Measurements from ENCODE around the gene PARD3B. TPM values are rescaled to one million over a fixed set of nuclear protein-coding genes. Genes with fewer than 3 reads are reported as not detected.

PARD3B gene
- total RNA-seq, 2 experiments from 2014 or later, result 0.23 to 0.53 TPM

GRCh38 chr2:205284334-205284733 is 739.1 kb downstream of the PARD3B start:
- H3K4me3 Mint-ChIP-seq, result no peak overlapping the region
- H3K4me1 Mint-ChIP-seq, result no peaks in the 10 kb centered on the region
- no peak overlapping the region for H3K27ac Mint-ChIP-seq
- H3K9me3 Mint-ChIP-seq, result no peaks in the 10 kb centered on the region
- H3K27me3 Mint-ChIP-seq, result peaks cover 1% of the 10 kb centered on the region
- H3K36me3 Mint-ChIP-seq (ENCODE audit: low read depth), result peaks cover 2% of the 10 kb centered on the region
- no peak for DNase-seq
- ChIA-PET POLR2A (no interaction called here), CTCF (no interaction called here)

DNA sequence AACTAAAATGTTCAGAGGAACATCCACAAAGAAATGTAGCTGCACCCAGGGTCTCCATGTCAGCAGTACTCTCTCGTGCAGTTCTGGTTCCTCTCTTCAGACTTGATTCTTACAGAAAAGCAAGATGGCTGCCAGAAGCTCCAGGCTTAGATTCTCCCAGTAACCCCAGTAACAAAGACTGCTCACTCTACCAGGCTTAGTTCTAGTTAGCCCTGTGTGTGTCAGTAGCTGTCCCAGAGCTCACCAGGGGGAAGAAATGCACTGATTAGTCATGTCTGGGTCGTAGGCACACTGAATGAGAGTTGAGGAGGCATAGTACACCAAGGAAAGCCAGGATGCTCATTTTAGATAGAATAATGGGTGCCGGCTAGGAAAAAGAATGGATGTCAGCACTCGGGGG is 742.0 kb downstream of the PARD3B start:
- H3K4me3 Mint-ChIP-seq, result no peak overlapping the region
- no peak for DNase-seq
- H3K4me1 Mint-ChIP-seq, result no peaks in the 10 kb centered on the region
- H3K36me3 Mint-ChIP-seq (ENCODE audit: low read depth), result no peaks in the 10 kb centered on the region
- H3K27me3 Mint-ChIP-seq, result no peaks in the 10 kb centered on the region
- POLR2A ChIA-PET, result no interaction called here
- CTCF ChIA-PET, result no interaction called here
- H3K27ac Mint-ChIP-seq, result no peak overlapping the region
- no peaks in the 10 kb centered on the region for H3K9me3 Mint-ChIP-seq

- ChIA-PET CTCF (no interaction called here), POLR2A (no interaction called here)
- Mint-ChIP-seq H3K36me3 (ENCODE audit: low read depth) (no peaks in the 10 kb centered on the region), H3K4me3 (no peak overlapping the region), H3K27me3 (no peaks in the 10 kb centered on the region), H3K27ac (no peak overlapping the region), H3K4me1 (no peaks in the 10 kb centered on the region), H3K9me3 (no peaks in the 10 kb centered on the region)
- DNase-seq, result no peak
Measured at GRCh38 chr2:205288686-205289085, 743.4 kb downstream of the PARD3B start.

DNA sequence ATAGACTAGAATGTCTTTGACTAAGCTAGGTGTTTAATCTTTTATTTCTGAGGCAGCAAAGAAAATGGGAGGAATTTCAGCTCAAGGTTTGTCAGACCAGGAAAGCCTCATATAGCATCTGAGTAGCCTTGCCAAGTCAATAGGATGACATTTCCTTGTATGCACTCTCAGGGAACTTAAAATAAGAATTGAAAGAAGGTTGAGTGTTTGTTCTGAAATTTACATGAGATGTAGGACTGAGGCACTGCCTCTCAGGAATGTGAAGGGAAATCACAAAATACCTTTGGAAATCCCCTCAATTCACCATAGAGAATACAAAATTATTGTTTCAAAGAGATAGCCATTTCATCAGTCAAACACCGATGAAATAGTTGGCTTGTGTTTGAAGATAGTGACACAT is 745.0 kb downstream of the PARD3B start:
- CTCF ChIA-PET, result no interaction called here
- no peak overlapping the region for H3K4me3 Mint-ChIP-seq

DNA sequence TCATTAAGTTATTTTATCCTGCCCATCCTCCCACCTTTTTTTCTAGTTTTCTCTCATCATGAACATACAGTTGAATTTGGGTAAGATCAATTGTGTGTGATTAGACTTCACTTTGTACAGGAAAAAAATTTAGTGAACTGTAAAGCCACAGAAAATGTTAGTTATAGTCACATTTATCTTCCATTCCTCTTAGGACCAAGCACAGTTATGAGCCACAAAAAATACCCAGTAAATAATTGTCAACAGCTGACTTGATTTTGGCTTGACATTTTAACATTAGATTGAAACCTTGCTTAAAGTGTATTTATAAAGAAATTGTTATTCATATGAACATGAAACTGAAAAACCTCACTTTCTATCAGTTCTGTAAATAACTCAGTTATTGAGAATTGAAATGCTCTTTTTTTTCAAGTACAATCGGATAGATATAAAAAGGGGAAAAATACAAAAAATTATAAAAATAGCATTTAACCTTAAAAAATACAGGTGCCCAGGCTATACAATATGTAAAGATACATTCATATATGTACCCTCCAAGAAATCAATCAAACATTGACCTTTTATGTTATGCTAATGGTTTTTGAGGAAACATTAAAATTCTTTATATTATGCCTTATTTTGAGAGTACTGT is 747.5 kb downstream of the PARD3B start:
- Mint-ChIP-seq H3K4me3 (no peak overlapping the region), H3K27me3 (no peaks in the 10 kb centered on the region), H3K9me3 (no peaks in the 10 kb centered on the region), H3K27ac (no peak overlapping the region), H3K36me3 (ENCODE audit: low read depth) (no peaks in the 10 kb centered on the region), H3K4me1 (no peaks in the 10 kb centered on the region)
- POLR2A ChIA-PET, result no interaction called here
- no peak for DNase-seq
- CTCF ChIA-PET, result no interaction called here

More for the DNA sequence above, 745.0 kb downstream of the PARD3B start:
- no peak for DNase-seq
- Mint-ChIP-seq H3K36me3 (ENCODE audit: low read depth) (no peaks in the 10 kb centered on the region), H3K27me3 (no peaks in the 10 kb centered on the region), H3K27ac (no peak overlapping the region), H3K4me1 (no peaks in the 10 kb centered on the region), H3K9me3 (no peaks in the 10 kb centered on the region)
- POLR2A ChIA-PET, result no interaction called here

GRCh38 chr2:205293559-205293958 is 748.3 kb downstream of the PARD3B start:
- Mint-ChIP-seq H3K36me3 (ENCODE audit: low read depth) (no peaks in the 10 kb centered on the region), H3K27me3 (no peaks in the 10 kb centered on the region), H3K9me3 (no peaks in the 10 kb centered on the region), H3K4me3 (no peak overlapping the region), H3K27ac (no peak overlapping the region), H3K4me1 (no peaks in the 10 kb centered on the region)
- DNase-seq, result no peak
- POLR2A ChIA-PET, result no interaction called here
- CTCF ChIA-PET, result no interaction called here

GRCh38 chr2:205296959-205297358 is 751.7 kb downstream of the PARD3B start:
- no peak for DNase-seq
- H3K27ac Mint-ChIP-seq, result no peak overlapping the region
- CTCF ChIA-PET, result no interaction called here
- no peaks in the 10 kb centered on the region for H3K36me3 Mint-ChIP-seq (ENCODE audit: low read depth)
- H3K4me1 Mint-ChIP-seq, result no peaks in the 10 kb centered on the region
- H3K27me3 Mint-ChIP-seq, result no peaks in the 10 kb centered on the region
- H3K4me3 Mint-ChIP-seq, result no peak overlapping the region
- POLR2A ChIA-PET, result no interaction called here
- H3K9me3 Mint-ChIP-seq, result no peaks in the 10 kb centered on the region

GRCh38 chr2:205297368-205297767 is 752.1 kb downstream of the PARD3B start:
- POLR2A ChIA-PET, result no interaction called here
- no peaks in the 10 kb centered on the region for H3K4me1 Mint-ChIP-seq
- no peak for DNase-seq

DNA sequence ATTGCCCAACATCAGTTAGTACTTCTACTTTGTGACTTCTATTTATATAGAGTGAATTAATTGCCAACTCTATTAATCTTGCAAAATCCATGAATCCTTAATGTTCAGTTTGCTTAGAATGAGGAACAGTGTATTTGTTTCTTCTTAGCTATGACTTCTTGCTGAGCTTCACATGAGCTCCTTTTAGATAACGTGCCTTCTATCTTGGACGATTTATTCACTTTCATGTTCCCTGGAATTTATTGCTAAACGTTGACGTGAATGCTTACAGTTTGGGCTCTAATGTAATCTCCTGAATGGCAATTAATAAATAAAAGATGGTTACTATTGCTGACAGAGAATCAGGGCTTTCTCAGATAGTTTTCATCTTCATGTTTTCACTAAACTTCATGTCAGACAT is 752.6 kb downstream of the PARD3B start:
- Mint-ChIP-seq H3K4me3 (no peak overlapping the region), H3K4me1 (no peaks in the 10 kb centered on the region)

More at GRCh38 chr2:205297368-205297767, 752.1 kb downstream of the PARD3B start:
- H3K36me3 Mint-ChIP-seq (ENCODE audit: low read depth), result no peaks in the 10 kb centered on the region
- no peak overlapping the region for H3K27ac Mint-ChIP-seq
- no peaks in the 10 kb centered on the region for H3K27me3 Mint-ChIP-seq
- CTCF ChIA-PET, result no interaction called here
- no peak overlapping the region for H3K4me3 Mint-ChIP-seq
- no peaks in the 10 kb centered on the region for H3K9me3 Mint-ChIP-seq

DNA sequence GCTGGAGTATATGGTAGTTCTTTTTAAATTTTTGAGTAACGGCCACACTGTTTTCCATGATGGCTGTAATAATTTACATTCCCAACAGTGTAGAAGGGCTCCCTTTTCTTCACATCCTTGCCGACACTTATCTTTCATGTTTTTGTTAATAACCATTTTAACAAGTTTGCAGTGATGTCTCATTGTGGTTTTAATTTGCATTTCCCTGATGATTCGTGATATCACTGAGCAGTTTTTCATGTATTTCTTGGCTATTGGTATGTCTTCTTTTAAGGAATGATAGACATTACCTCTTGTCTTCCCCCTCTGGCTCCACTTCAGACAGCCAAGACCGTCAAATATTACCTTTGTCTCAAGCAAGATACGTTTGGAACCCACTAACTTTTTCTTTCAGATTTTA is 765.9 kb downstream of the PARD3B start:
- no peak overlapping the region for H3K4me3 Mint-ChIP-seq
- H3K27me3 Mint-ChIP-seq, result no peaks in the 10 kb centered on the region
- DNase-seq, result no peak
- H3K27ac Mint-ChIP-seq, result no peak overlapping the region
- H3K36me3 Mint-ChIP-seq (ENCODE audit: low read depth), result no peaks in the 10 kb centered on the region
- no peaks in the 10 kb centered on the region for H3K9me3 Mint-ChIP-seq
- ChIA-PET CTCF (no interaction called here), POLR2A (no interaction called here)
- H3K4me1 Mint-ChIP-seq, result peaks cover 4% of the 10 kb centered on the region

More for the DNA sequence above, 752.6 kb downstream of the PARD3B start:
- H3K9me3 Mint-ChIP-seq, result no peaks in the 10 kb centered on the region
- ChIA-PET CTCF (no interaction called here), POLR2A (interaction anchor here (0.6 kb wide), 1 partner anchor 1920 kb away, joined by 3 read pairs; no protein-coding TSS in a partner anchor)
- DNase-seq, result no peak
- H3K27ac Mint-ChIP-seq, result no peak overlapping the region
- H3K36me3 Mint-ChIP-seq (ENCODE audit: low read depth), result no peaks in the 10 kb centered on the region
- H3K27me3 Mint-ChIP-seq, result no peaks in the 10 kb centered on the region

GRCh38 chr2:205321231-205321630 is 776.0 kb downstream of the PARD3B start:
- H3K4me1 Mint-ChIP-seq, result no peaks in the 10 kb centered on the region
- CTCF ChIA-PET, result no interaction called here

DNA sequence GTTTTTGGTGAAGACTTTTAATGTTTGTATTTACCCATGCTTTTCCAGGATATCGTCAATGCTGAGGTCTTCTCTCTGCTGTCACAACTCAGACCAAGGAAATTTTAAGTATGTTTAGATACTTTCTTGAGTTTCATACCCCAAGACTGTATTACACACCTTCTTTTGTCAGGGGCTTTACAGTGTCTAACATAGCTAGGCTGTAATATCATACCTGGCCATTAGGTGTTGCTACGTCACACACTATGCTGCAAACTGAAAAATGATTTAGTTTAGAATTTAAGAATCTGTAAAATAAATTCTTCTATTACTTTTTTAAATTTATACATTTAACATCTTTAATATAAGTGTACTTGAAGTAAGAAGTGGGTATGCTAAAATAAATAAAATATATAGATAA is 778.7 kb downstream of the PARD3B start:
- no peak for DNase-seq
- H3K27ac Mint-ChIP-seq, result no peak overlapping the region
- ChIA-PET CTCF (interaction anchor here (0.8 kb wide), 1 partner anchor 355 kb away, joined by 3 read pairs; no protein-coding TSS in a partner anchor), POLR2A (no interaction called here)
- no peak overlapping the region for H3K4me3 Mint-ChIP-seq
- no peaks in the 10 kb centered on the region for H3K36me3 Mint-ChIP-seq (ENCODE audit: low read depth)
- H3K9me3 Mint-ChIP-seq, result no peaks in the 10 kb centered on the region
- no peaks in the 10 kb centered on the region for H3K4me1 Mint-ChIP-seq
- H3K27me3 Mint-ChIP-seq, result no peaks in the 10 kb centered on the region

More at GRCh38 chr2:205321231-205321630, 776.0 kb downstream of the PARD3B start:
- no peak overlapping the region for H3K27ac Mint-ChIP-seq
- no peaks in the 10 kb centered on the region for H3K27me3 Mint-ChIP-seq
- H3K36me3 Mint-ChIP-seq (ENCODE audit: low read depth), result no peaks in the 10 kb centered on the region
- no peak overlapping the region for H3K4me3 Mint-ChIP-seq
- DNase-seq, result no peak
- POLR2A ChIA-PET, result no interaction called here
- H3K9me3 Mint-ChIP-seq, result no peaks in the 10 kb centered on the region

DNA sequence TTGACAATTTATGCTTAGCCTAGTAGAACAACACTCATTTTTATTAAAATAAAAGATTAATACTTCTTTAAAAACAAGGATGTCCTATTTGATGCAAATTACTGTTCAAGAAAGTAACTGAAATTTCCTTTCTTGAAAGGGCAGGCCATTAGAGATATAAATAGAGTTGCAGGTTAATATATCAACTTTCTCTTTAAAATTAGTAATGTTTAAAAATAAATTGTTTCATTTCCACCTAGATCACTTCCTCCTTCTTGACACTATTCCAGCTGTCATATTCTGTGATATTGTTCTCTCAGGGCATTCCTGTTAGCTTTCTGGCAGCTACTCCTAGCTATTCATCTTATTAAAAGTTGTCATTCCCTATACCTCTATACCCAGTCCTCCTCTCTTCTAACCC is 779.1 kb downstream of the PARD3B start:
- Mint-ChIP-seq H3K36me3 (ENCODE audit: low read depth) (no peaks in the 10 kb centered on the region), H3K4me3 (no peak overlapping the region), H3K9me3 (no peaks in the 10 kb centered on the region), H3K27ac (no peak overlapping the region), H3K27me3 (no peaks in the 10 kb centered on the region), H3K4me1 (no peaks in the 10 kb centered on the region)
- DNase-seq, result no peak
- POLR2A ChIA-PET, result no interaction called here
- CTCF ChIA-PET, result no interaction called here

- Mint-ChIP-seq H3K9me3 (peaks cover 4% of the 10 kb centered on the region), H3K36me3 (ENCODE audit: low read depth) (no peaks in the 10 kb centered on the region), H3K27me3 (no peaks in the 10 kb centered on the region), H3K4me3 (no peak overlapping the region), H3K27ac (no peak overlapping the region), H3K4me1 (no peaks in the 10 kb centered on the region)
- DNase-seq, result no peak
- ChIA-PET CTCF (interaction anchor here (1.4 kb wide), 1 partner anchor 342 kb away, joined by 4 read pairs; no protein-coding TSS in a partner anchor), POLR2A (no interaction called here)
Measured at GRCh38 chr2:205333351-205333750, 788.1 kb downstream of the PARD3B start.
